Thyroid gland (tissue), 4 donors: ENCODE data around the gene SHC3.

Source experiments
- CTCF ChIP-seq, 6 experiments: fragments of 200-600 bp in 3 of 6; fragments of 450-650 bp in 3 of 6; sonication (generic) in 3 of 6; IDR thresholded peaks; one replicate each; pipeline ENCODE4 v1.5.1; 2016 to 2019; ENCODE audit warnings: antibody characterized with exemption in 6 of 6, mild to moderate bottlenecking in 2 of 6, inconsistent platforms in 1 of 6, moderate library complexity in 1 of 6
- POLR2A ChIP-seq, 2 donors: fragments of 450-650 bp; IDR thresholded peaks; one replicate each; pipeline ENCODE4 v1.6.1; 2017; ENCODE audit warnings: antibody characterized with exemption in 2 of 2, mild to moderate bottlenecking in 2 of 2, moderate library complexity in 1 of 2

- TF ChIP-seq CTCF (IDR thresholded peaks at IDR 0.05) (no peak), POLR2A (IDR thresholded peaks at IDR 0.05) (no peak)
Observed at GRCh38 chr9:89137542-89138462, 40.8 kb downstream of the SHC3 start.
